HG03575 (cell line): ENCODE data around the gene SBSN.
"Not testable (repeated sequence)": the region's sequence is repeated elsewhere in the genome, so short reads cannot be mapped to it uniquely, and the experiment has no call there.

ENCODE experiments used
- ATAC-seq: cut with Tn5 transposase; IDR thresholded peaks from one replicate; pipeline ENCODE4 v1.9.1; 2021; ENCODE audit not compliant: unreplicated experiment, insufficient number of reproducible peaks, low FRiP score; ENCODE audit errors: extremely low read depth

The SBSN gene

GRCh38 chr19:35486268-35486708 lies 41.8 kb downstream of the SBSN start:
- no peak for ATAC-seq

- ATAC-seq, result peak; percentile 56
Observed at GRCh38 chr19:35484252-35485036, 43.7 kb downstream of the SBSN start.

GRCh38 chr19:35483089-35483488 lies 45.0 kb downstream of the SBSN start:
- ATAC-seq, result no peak

GRCh38 chr19:35478794-35479677 lies 49.1 kb downstream of the SBSN start:
- no peak for ATAC-seq

- no peak for ATAC-seq
Observed at GRCh38 chr19:35476149-35476548, 52.0 kb downstream of the SBSN start.

GRCh38 chr19:35474594-35474993 lies 53.5 kb downstream of the SBSN start:
- not testable (repeated sequence) for ATAC-seq

GRCh38 chr19:35474104-35474503 lies 54.0 kb downstream of the SBSN start:
- ATAC-seq, result no peak
